ENCODE data around the gene IRAK1BP1.
A peak's percentile ranks its signal among the peaks of the same experiment; 100 is the strongest.
"Not testable (repeated sequence)": the region's sequence is repeated elsewhere in the genome, so short reads cannot be mapped to it uniquely, and the experiment has no call there.

The IRAK1BP1 gene

DNA sequence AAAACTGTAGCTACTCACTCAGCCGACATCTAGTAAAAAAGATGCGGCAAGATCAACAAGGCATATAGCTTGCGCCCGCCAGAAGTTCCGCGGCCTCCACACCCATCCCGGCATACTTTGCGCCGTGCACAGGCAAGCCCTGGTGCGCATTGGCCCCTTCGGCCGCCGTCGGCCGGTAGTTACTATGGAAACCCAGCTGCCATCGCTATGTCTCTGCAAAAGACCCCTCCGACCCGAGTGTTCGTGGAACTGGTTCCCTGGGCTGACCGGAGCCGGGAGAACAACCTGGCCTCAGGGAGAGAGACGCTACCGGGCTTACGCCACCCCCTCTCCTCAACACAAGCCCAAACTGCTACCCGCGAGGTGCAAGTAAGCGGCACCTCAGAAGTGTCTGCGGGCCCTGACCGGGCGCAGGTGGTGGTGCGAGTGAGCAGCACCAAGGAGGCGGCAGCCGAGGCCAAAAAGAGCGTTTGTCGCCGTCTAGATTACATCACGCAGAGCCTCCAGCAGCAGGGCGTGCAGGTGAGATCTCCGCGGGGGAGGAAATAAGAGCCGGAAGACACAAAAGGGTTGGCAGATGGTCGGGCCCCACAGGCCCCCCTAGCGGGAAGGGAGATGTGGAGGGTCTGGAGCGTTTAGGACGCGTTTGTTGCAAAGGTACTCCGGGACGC, at the start of gene IRAK1BP1:
IRAK1BP1 (plus strand) TSS at position 182 of the 671 bp plus-strand sequence; CDS start at position 208, 26 bp downstream.
- DNase-seq (ENCODE audit: low read depth in 2 of 2) = peak; percentile 48 to 55

GRCh38 chr6:78824045-78824444, 43.3 kb upstream of the IRAK1BP1 start:
- no peak for DNase-seq (ENCODE audit: low read depth in 2 of 2)

DNA sequence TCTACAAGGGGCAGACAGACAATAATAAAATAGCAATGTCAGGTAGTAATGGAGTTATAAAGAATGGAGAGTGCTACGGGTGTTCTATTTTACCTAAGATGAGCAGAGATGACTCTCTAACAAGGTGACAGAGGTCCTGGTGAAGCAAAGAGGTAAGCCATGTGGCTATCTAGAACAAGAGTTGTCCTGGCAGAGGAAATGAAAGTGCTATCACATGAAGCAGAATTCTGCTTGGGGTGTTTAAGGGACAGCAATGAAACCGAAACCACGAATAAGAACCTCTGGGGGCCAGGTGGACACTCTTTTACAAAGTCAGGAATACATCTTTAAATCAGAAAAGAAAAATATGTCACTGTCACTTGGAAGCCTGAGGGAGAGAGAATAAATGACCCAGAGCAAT, 37.9 kb upstream of the IRAK1BP1 start:
- no peak for DNase-seq (ENCODE audit: low read depth in 2 of 2)

DNA sequence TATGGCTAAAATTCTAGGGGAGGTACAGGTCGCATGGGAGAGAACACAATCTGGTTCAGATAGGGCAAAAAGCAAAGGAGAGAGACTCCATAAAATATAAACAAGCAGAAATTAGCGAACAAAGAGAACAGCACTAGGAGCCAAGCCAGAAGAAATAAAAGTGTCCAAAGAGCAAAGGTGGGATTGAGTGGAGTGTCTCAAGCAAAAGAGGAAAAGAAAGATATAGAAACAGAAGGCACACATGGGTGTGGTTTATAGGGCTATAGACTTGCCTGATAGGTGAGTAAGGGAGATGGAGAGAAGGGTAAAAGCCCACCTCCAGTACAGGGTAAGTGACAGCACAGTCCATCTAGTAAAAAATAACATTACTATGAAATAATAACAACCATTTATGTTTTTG, 36.5 kb upstream of the IRAK1BP1 start:
- no peak for DNase-seq (ENCODE audit: low read depth in 2 of 2)

DNA sequence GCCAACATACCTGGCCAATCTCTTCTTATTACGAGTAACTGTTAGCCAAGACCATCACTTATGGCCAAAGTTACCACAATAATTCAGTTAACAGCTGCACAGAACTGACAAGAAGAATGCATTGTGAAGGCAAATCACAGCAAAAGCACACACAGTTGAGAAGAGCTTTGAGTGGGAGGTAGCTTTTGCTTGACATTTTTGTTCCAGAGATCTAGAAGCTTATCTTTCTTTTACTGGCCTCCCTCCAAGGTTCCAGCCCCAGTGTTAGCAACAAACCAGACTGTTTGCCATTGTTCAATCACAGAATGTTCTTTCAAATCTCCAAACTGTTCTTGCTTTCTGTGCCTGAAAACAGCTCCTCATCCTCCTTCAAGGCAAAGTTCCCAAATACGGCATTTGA, 35.9 kb upstream of the IRAK1BP1 start:
- DNase-seq (ENCODE audit: low read depth in 2 of 2) = no peak

- DNase-seq (ENCODE audit: low read depth in 2 of 2) = no peak
These were observed 35.1 kb upstream of the IRAK1BP1 start for GRCh38 chr6:78832091-78832808.

- DNase-seq (ENCODE audit: low read depth in 2 of 2) = no peak
These were observed 31.5 kb upstream of the IRAK1BP1 start for GRCh38 chr6:78835817-78836216.

- DNase-seq (ENCODE audit: low read depth in 2 of 2) = no peak
These were observed 30.8 kb upstream of the IRAK1BP1 start for GRCh38 chr6:78836598-78836997.

- DNase-seq (ENCODE audit: low read depth in 2 of 2) = no peak
These were observed 26.2 kb upstream of the IRAK1BP1 start for GRCh38 chr6:78841111-78841510.

DNA sequence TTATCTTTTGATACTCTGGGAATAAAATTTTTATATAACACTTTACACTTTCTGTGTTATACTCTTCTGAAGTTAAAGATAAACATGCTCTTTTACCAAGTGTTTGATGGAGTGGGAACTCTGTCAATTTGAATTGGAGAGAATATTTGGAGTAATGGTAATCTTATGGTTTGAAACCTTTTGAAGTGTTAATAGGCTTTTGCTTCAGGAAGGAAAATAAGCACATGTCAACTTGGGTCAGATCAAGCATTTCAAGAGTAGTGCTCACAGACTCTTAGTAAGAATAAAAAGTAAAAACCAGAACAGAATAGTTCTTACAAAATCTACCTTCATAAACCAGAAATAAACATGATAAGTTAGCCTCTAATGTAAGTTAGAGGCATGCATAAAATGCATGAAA, 24.4 kb upstream of the IRAK1BP1 start:
- no peak for DNase-seq (ENCODE audit: low read depth in 2 of 2)

- DNase-seq (ENCODE audit: low read depth in 2 of 2) = no peak
These were observed 22.5 kb upstream of the IRAK1BP1 start for GRCh38 chr6:78844899-78845298.

- no peak for DNase-seq (ENCODE audit: low read depth in 2 of 2)
These were observed 21.8 kb upstream of the IRAK1BP1 start for GRCh38 chr6:78845567-78845966.

DNA sequence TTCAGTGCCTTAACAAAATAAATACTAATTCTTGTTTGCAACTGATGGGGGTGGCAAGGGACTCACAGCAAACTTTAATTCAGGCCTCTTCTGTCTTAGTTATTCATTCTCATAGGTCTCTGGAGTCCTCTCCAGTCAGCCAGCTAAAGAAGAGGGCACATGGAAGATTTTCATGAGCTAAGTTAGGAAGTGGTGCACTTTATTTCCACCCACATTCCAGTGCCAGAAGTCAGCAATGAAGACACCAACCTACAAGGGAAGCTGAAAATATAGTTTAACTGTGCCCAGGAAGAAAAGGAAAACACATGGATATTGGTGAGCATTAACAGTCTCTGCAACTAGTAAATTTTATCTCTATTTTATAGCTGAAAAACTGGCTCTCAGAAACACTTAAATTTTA, 16.7 kb upstream of the IRAK1BP1 start:
- no peak for DNase-seq (ENCODE audit: low read depth in 2 of 2)

DNA sequence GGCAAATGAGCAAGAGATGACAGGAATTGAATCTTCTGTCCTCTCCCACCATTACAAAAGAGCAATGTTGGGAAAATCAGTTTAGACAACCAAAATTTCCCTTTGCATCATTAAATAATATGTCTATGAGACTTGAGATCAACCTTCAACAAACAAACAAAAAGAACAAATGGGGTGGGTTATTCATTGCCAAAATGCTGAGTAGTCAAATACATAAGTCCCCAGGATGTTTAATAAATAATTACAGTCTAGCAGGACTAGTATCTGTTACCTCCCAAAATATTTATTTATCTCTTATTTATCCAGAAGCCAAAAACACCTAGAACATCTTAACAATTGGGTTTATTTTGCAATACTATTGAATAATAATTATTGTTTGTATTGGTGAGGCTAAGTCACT, 16.2 kb upstream of the IRAK1BP1 start:
- DNase-seq (ENCODE audit: low read depth in 2 of 2) = no peak

DNA sequence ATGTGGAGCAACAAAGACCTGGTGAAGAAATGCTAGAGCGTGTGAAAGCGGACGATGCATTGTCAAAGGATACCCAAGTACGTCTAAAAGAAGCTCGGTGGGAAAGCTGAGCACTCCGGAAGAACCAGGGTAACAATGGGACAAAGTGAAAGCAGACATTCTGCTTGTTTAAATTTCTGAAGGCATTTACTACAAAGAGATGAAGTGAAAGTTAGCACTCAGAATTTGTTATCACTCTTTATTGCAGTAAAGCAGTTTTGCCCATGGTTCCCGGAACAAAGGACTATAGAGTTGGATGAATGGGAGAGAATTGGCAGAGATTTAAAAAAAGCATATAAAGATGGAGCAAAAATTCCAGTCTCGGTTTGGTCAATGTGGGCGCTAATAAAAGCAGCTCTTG, 12.8 kb upstream of the IRAK1BP1 start:
- no peak for DNase-seq (ENCODE audit: low read depth in 2 of 2)

GRCh38 chr6:78858339-78858938, 8.9 kb upstream of the IRAK1BP1 start:
- DNase-seq (ENCODE audit: low read depth in 2 of 2) = not testable (repeated sequence)

GRCh38 chr6:78861509-78861908, 5.8 kb upstream of the IRAK1BP1 start:
- no peak for DNase-seq (ENCODE audit: low read depth in 2 of 2)

GRCh38 chr6:78863576-78863975, 3.8 kb upstream of the IRAK1BP1 start:
- no peak for DNase-seq (ENCODE audit: low read depth in 2 of 2)

DNA sequence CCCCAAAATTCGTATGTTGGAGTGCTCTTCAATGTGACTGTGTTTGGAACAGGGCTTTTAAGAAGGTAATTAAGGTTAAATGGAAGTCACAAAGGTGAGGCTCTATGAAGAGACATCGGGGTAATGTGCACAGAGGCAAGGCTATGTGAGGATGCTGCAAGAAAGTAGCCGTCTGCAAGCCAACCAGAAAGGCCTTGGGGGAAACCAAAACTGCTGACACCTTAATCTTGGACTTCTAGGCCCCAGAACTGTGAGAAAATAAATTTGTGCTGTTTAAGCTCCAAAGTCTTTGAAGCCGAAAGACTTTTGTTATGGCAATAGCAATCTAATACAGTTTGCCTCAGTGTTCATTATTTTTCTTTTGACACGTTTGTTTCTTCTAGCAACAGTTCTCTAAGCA, 2.4 kb upstream of the IRAK1BP1 start:
- DNase-seq (ENCODE audit: low read depth in 2 of 2) = no peak

- DNase-seq (ENCODE audit: low read depth in 2 of 2) = no peak
These were observed 356 bp upstream of the IRAK1BP1 start for GRCh38 chr6:78867020-78867369.

- no peak for DNase-seq (ENCODE audit: low read depth in 2 of 2)
These were observed 765 bp downstream of the IRAK1BP1 start for GRCh38 chr6:78868116-78868515.

- DNase-seq (ENCODE audit: low read depth in 2 of 2) = no peak
These were observed 8.2 kb downstream of the IRAK1BP1 start for GRCh38 chr6:78875505-78875904.

GRCh38 chr6:78883651-78884050, 16.3 kb downstream of the IRAK1BP1 start:
- DNase-seq (ENCODE audit: low read depth in 2 of 2) = no peak
